ENCODE results near the gene PCDH7.

DNA sequence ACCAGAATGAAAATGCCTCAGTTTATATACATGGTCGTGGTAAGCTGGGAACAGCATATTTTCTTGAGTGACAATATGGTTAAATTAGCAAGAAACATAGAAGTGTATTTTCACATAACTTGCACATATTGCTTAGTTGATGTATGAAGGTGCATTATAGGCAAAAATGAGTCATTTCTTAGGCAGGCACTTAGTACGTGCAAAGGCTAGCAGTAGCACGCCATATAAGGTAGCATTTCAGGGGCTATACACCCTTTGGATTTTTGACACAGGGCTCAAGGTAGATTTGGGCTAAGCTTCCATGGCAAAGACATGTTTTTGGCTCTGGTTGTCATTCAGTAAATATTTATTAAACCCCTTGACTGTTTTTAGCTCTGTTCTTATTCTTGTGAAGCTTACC is 33.1 kb downstream of the PCDH7 start:
- TF ChIP-seq POLR2A (IDR thresholded peaks at IDR 0.05) = no peak
- TF ChIP-seq, protein P1, sequence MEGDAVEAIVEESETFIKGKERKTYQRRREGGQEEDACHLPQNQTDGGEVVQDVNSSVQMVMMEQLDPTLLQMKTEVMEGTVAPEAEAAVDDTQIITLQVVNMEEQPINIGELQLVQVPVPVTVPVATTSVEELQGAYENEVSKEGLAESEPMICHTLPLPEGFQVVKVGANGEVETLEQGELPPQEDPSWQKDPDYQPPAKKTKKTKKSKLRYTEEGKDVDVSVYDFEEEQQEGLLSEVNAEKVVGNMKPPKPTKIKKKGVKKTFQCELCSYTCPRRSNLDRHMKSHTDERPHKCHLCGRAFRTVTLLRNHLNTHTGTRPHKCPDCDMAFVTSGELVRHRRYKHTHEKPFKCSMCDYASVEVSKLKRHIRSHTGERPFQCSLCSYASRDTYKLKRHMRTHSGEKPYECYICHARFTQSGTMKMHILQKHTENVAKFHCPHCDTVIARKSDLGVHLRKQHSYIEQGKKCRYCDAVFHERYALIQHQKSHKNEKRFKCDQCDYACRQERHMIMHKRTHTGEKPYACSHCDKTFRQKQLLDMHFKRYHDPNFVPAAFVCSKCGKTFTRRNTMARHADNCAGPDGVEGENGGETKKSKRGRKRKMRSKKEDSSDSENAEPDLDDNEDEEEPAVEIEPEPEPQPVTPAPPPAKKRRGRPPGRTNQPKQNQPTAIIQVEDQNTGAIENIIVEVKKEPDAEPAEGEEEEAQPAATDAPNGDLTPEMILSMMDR (IDR thresholded peaks at IDR 0.05) = no peak
